Measurements from ENCODE around the gene MRPL41.
"Not testable (repeated sequence)": the region's sequence is repeated elsewhere in the genome, so short reads cannot be mapped to it uniquely, and the experiment has no call there.

Gene MRPL41

DNA sequence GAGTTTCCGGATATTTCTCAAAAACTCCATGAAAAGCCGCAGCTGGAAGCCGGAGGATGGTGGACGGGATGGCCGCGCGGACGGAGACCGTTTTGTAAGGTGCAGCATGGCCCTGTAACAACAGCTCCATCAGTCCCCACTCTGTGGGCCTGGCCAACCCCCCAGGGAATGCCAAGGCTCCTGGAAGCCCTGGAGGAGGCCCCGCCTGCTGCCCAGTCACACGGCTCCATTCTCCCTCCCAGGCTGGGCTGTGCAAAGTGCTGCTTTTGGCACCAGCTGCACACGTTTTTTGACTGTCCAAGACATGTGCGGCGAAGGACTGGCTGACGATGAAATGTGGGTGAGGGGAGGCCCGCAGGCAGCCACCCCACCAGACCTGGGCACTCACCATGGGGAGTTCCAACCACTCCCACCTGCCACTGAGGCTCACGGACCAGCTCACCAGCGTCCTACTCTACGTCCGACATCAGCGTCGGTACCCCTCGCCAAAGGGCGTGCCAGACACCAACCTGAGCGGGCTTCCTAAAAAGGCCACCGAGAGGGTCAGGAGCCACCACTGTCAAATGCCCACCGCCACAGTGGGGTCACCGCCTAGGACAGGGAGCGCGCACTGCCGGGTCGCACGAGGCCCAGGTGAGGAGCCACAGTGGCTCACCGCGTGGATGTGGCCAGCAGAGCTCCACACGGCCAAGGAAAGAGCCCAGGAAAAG is 28.8 kb upstream of the MRPL41 start:
- no peak for FAIRE-seq

DNA sequence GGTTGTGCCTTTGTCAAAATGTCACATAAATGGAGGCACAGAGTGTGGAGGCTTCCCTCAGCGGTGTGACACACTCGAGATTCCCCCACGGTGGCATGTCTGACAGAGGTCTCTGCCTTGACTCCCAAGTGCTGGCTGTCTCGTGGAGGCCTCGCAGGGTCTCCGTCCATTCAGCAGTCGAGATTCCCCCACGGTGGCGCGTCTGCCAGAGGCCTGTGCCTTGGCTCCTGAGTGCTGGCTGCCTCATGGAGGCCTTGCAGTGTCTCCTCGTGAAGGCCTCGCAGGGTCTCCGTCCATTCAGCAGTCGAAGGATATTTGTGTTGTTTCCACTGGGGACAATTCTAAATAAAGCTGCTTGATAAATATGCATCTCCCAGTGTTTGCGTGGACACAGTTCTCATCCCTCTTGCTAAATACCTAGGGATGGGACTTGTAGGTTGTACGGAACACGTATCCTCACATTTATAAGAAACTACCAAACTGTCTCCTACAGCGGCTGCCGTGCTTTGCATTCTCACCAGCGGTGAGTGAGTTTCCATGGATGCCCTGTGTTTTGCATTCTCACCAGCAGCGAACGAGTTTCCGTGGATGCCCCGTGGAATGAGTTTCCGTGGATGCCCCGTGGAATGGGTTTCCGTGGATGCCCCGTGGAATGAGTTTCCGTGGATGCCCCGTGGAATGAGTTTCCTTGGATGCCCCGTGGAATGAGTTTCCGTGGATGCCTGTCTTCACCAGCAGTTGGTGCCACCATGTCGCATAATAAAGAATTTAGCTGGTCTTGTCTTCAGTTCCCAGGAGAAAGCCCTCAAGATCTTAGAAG is 27.3 kb upstream of the MRPL41 start:
- no peak for FAIRE-seq

DNA sequence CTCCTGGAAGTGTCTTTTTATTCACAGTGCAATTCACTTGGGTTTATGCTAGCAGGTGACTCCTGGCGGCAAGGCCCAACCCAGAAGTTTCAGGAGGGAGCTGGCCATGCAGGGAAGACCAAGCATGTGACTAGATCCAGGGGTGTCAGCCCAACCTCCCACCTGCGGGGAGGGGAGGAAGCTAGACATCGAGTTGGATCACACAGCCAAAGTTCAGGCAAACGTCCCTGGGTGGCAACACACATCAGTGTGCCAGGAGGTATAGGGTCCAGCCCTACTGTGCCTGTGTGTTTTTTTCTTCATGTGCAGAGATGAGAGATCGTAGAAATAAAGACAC is 26.7 kb upstream of the MRPL41 start:
- no peak for FAIRE-seq

DNA sequence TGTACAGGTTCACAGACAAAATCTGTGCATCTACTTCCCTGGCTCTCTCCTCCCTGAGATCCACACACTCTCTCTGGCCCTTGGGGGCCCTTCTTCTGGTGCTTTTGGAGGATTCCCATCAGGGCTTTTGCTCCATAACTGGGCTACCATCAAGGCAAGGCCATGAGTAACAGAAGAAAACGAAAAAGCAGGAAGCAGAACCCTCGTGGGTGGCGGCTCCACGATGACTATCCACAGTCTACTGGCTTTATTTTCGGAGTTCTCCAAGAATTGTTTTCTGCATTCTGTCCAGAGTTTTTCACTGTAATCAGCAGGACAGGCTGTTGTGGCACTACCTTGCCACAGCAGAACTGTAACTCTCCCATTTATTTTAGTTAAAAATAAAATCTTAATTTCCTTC is 21.3 kb upstream of the MRPL41 start:
- no peak for FAIRE-seq

DNA sequence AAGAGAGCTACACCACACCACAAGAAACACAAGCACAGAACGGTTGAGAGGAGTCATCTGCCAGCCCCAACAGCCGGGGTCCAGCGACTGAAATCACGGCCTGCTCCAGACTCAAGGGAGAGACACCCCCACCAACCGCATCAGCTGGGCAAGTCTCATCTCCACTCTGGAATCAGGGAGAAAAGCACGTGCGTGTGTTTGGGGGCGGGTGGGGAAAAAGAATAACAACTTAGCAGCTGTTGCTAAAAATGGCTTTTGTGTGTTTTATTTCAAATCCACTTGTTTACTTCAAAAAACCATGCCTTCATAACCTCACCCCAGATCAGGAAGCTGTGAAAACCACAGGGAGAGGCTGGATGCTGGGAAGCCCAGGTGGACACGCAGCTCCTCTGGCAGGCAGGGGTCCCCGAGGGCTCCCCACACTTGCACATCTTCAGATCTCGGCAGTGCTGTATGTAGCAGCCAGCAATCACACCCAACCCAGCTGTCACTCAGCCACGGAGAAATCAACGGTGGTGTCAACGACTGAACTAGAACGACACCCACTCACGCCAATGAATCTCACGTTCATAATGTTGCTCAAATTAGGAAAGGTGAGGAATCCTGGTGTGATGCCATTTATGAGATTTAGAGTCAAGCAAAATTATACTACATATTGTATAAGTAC is 20.4 kb upstream of the MRPL41 start:
- no peak for FAIRE-seq

DNA sequence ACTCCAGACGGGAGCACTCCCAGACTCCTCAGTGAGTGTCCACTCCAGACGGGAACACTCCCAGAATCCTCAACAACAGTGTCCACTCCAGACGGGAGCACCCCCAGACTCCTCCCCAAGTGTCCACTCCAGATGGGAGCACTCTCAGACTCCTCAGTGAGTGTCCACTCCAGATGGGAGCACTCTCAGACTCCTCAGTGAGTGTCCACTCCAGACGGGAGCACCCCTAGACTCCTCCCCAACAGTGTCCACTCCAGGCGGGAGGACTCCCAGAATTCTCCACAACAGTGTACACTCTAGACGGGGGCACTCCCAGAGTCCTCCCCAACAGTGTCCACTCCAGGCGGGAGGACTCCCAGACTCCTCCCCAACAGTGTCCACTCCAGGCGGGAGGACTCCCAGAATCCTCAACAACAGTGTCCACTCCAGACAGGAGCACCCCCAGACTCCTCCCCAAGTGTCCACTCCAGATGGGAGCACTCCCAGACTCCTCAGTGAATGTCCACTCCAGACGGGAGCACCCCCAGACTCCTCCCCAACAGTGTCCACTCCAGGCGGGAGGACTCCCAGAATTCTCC is 18.7 kb upstream of the MRPL41 start:
- FAIRE-seq: not testable (repeated sequence)

DNA sequence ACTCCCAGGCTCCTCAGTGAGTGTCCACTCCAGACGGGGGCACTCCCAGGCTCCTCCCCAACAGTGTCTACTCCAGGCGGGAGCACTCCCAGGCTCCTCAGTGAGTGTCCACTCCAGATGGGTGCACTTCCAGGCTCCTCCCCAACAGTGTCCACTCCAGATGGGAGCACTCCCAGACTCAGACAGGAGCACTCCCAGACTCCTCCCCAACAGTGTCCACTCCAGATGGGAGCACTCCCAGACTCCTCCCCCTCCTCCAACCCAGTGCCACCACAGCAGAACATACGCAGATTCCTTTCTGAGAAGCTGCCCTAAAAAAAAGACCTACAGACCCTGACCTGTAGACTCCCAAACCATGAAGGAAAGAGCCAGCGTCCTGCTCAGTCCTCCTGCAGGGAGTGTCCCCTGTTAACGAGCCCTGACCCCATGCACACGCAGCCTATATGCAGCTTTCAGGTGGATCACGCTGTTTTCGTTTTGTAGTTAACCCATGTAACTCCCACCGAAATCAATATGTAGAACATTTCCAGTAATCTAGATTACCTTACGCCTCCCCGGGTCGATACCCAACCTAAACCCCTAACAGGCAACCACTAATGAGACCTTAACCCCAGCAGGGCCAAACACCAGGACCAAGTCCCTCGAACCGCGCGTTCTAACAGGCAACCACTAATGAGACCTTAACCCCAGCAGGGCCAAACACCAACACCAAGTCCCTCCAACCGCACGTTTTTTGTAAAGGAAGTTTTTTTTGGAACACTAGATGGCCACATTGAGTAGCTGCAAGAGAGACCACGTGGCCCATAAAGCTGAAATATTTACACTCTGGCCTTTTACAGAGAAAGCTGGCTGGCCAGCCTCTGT is 17.2 kb upstream of the MRPL41 start:
- no peak for FAIRE-seq

DNA sequence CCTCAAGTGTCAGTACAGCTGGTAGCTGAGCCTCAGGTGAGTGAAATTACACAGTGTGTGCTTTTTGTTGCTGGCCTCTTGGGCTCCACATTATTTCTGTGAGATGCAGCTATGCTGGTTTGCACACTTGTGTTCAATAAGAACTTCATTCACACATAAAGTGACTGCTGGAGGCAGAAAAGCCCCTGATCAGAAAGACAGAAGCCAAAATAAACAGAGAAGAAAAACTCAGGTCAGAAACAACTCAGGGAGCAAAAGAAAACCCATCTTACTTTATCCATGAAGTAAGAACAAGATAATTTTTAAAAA is 16.6 kb upstream of the MRPL41 start:
- FAIRE-seq: no peak

DNA sequence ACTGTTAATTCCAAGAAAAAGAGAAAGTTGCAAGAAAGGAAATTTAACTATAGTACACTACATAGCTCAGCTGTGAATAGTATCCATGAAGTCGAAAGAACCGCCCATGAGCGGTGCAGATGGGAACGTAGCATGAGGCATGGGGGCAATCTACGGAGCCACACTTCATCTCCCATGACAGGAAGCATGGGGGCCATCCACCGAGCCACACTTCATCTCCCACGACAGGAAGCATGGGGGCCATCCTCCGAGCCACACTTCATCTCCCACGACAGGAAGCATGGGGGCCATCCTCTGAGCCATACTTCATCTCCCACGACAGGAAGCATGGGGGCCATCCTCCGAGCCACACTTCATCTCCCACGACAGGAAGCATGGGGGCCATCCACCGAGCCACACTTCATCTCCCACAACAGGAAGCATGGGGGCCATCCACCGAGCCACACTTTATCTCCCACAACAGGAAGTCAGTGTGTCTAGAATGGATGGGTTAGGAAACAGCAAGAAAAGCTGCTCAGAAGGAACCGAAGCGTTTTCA is 15.0 kb upstream of the MRPL41 start:
- FAIRE-seq: not testable (repeated sequence)

DNA sequence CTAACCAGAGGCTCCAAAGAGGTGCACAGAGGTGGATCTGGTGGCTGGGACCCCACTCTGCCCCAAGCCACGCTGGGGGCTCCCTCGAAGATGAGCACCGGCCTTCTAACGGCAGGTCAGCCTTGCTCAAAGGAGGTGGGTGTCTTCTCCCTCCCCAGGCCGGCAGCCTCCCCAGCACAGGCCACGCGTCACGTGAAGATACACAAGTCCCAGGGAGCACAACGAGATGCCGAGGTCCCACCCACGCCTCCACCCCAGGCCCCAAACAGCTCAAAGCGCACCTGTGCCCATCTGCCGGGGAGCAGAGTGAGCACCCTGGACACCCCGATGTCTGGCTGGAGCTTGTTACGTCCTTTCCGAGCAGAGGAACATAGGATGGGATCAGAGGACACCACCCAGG is 13.6 kb upstream of the MRPL41 start:
- no peak for FAIRE-seq

DNA sequence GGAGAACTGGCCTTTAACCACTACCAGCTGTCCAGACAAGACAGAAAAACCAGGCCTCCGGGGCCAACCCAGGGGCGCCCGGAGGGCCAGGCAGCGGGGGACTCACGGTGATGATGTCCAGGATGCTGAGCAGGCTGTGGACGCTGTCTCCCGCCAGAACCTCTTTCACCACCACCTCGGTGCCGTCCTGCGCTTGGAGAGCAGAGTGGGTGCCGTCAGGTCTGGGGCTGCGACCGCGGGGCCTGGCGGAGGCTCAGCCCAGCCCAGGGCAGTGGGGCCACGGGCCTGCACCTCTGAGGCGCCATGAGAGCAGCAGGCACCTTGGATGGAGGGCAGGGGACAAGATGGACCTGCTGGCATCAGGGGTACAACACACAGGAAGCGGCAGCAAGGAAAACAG is 11.1 kb upstream of the MRPL41 start:
- FAIRE-seq: no peak

DNA sequence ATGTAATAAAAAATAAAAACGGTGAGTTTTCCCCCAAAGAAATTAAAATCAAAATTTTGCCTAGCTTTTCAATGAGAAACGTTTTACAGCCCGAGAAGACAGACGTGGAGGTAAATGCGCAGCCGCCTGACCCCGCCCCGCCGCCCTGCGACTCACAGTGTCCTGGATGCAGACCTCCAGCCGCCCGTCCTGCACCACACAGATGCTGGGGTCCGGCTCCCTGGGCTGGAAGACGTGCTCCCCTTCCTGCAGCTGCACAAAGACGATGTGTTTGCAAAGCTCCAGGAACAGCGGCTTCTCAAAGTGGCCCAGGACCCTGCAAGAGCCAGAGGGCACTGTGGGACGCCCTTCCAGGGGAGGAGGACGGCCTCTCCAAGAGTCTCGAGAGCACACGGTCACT is 9.2 kb upstream of the MRPL41 start:
- FAIRE-seq: no peak

DNA sequence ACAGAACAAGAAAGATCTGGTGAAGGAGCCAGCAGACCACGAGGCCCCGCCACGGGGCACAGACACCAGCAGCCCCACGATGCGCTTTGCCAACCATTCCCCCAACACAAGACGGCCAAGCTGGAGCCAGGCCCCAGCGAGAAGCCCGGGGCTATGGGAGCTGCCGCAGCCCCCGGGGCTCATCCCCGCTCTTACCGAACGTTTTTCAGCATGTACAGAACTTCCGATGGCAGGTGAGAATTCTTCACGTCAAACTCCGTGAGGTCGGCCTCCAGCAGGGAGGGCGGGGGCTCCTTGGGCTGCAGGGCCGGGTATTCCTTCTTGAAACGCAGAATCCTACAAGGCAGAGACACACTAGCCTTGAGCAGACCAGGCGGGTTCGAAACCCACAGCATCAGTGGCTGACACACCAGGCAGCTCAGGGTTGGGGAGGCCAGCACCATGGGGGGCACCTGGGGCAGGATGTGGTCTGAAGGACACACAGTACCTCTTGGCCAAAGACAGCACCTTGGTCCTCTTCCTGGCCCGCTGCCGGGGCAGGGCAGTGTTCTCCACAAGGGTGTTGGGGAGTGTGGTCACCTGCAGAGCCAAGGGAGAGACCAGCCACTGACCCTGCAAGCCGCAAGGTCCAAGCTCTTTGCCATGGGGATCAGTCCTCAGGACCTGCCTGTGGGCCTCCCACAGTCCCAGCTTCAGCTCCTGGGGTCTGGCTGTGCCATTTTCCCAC is 8.3 kb upstream of the MRPL41 start:
- no peak for FAIRE-seq

DNA sequence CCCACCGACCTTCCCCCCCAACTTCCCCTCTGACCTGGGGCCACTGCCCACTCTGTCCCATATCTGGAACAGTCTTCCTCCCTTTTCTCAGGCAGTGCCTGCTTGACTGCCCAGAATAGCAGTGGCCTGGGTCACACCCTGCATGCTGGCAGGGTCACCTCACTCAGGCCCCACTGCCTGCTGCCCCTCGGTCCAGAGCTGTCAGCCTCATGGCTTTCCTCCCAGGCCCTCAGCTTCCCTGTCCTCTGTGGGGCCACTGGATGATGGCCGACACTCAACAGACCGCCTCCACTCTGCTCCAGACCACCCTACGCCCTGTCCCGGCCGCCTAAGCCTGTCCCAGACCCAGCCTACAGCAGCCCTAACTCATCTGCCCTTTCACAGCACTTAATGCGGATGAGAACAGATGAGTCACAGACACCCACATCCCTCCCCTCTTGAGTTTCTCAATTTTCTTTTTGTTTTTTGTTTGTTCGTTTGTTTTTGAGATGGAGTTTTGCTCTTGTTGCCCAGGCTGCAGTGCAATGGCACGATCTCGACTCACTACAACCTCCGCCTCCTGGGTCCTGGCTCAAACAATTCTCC is 7.4 kb upstream of the MRPL41 start:
- FAIRE-seq: no peak

DNA sequence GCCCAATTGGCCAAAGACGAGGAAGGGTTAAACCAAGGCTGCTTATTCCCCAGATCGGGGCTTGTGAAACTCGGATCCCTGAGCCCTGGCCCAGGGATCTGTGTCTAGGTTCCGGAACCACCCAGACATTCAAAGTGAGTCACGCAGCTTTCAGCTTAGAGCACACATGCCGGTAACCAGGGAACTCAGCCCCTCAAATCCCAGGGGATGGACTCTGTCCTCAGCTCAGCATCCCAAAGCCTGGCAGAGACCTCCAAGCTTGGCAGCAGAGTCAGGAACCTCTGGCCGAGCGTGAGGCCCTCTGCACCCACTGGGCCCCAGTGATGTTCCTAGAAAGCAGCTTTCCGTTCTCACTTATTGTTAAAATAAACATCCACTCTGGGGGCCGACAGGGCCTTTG is 6.6 kb upstream of the MRPL41 start:
- no peak for FAIRE-seq

DNA sequence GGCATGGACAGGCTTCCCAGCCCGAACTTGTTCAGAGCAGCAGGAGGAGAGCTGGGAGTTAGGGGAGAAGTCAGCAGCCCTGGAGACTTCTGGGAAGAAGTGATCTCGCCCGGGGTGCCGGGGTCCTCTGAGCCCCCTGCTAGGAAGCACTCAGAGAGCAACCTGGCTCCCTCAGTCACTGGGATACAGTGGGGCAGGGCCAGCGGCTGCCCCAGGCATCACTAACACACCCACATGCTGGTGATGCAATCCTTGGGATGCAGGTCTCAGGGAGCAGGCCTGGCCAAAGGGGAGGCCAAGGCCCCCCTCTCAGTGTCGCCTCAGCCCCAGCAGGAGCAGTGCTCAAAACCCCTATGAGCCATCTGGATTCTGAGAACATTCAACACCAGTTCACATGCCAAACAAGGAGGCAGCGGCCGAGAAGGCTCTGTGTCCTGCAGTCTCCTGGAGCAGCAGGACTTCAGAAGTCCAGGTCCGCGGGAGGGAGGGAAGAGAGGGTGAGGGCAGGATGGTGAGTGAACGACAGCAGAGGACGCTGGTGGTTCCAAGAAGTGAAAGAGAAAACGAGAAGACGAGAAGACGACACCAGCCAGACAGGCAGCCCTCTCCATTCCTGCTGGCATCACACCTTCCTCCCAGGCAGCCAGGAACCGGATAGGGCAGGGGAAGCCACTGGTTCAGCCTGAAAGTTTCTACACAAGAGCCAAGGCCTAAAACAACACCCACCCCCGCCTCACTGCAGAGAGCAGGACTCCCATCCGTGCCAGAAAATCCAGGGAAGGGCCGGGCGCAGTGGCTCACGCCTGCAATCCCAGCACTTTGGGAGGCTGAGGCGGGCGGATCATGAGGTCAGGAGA is 3.8 kb upstream of the MRPL41 start:
- no peak for FAIRE-seq

DNA sequence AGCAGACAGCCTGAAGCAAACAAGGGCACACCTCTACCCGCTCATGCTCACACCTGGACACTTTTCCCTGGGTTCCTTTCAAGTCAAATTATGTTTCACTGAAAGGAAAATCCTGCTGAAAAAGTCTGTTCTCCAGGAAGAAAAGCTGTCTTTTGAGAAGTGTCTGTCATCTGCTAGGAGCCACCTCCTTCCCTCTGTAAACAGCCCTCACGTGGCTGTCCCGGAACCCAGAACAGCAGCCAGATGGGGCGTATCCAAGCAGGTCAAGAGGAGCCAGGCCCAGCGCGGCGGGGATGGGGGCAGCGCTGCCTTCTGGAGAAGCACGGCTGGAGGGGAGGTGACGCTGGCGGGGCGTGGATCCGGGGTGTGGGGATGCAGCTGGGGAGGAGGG is 1.5 kb upstream of the MRPL41 start, which contains the start of gene PNPLA7:
TSS of gene PNPLA7 (minus strand) at position 172 of the 391 bp plus-strand sequence. CDS start 205 bp downstream, outside the sequence.
- FAIRE-seq: peak; percentile 57

DNA sequence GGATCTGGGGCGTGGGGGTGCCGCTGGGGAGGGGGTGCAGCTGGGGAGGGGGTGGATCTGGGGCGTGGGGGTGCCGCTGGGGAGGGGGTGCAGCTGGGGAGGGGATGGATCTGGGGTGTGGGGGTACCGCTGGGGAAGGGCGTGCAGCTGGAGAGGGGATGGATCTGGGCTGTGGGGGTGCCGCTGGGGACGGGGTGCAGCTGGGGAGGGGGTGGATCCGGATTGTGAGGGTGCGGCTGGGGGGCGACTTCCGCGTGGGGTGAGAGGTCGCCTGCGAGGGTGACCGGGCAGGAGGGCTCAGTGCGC is 768 bp upstream of the MRPL41 start:
- not testable (repeated sequence) for FAIRE-seq

DNA sequence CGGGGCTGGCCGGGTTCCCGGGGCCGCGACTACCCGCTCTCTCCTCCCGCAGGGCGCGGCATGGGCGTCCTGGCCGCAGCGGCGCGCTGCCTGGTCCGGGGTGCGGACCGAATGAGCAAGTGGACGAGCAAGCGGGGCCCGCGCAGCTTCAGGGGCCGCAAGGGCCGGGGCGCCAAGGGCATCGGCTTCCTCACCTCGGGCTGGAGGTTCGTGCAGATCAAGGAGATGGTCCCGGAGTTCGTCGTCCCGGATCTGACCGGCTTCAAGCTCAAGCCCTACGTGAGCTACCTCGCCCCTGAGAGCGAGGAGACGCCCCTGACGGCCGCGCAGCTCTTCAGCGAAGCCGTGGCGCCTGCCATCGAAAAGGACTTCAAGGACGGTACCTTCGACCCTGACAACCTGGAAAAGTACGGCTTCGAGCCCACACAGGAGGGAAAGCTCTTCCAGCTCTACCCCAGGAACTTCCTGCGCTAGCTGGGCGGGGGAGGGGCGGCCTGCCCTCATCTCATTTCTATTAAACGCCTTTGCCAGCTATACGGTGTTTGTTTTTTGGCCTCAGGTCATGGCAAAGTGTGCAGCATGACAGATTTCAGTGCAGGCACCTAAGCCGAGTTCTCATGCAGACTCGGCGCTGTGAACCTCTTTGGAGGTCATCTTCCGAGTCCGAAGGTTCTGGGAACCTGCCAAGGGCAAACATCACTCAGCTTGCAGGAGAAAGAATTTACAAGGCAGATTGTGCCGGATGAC is 516 bp downstream of the MRPL41 start:
- no peak for FAIRE-seq

DNA sequence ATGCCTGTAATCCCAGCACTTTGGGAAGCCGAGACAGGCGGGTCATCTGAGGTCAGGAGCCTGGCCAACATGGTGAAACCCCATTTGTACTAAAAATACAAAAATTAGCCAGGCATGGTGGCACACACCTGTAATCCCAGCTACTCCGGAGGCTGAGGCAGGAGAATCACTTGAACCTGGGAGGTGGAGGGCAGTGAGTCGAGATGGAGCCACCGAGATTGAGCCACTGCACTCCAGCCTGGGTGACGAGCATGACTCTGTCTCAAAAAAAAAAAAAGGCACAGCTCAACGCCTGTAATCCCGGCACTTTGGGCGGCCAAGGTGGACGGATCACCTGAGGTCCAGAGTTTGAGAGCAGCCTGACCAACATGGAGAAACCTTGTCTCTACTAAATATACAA is 2.0 kb downstream of the MRPL41 start:
- not testable (repeated sequence) for FAIRE-seq

All from endometrium (tissue), 2 donors.